CD14-positive monocyte (primary cell): Measurements from ENCODE around the gene TOR1B. TPM values are rescaled to one million over a fixed set of nuclear protein-coding genes. Genes with fewer than 3 reads are reported as not detected.

Experiments
- DNase-seq, 3 donors: peaks; one replicate each; pipeline ENCODE4 v3.0.0-alpha.2; 2011 to 2022
- H2AFZ ChIP-seq: 2 replicates; pipeline ENCODE4 v1.6.0; 2012; ENCODE audit warnings: mild to moderate bottlenecking, low read depth, low read length, inconsistent platforms; ENCODE audit not compliant: insufficient read depth, poor library complexity, severe bottlenecking
- H3K27ac ChIP-seq, 2 donors: 1 replicate in 1 of 2; 2 replicates in 1 of 2; pipeline ENCODE4 v1.5.1; 2012 to 2013; ENCODE audit warnings: low read length in 2 of 2, control low read depth in 1 of 2, inconsistent platforms in 1 of 2, low read depth in 1 of 2, mild to moderate bottlenecking in 1 of 2
- H3K27me3 ChIP-seq, 2 donors: one replicate each; pipeline versions ENCODE4 v1.6.0 to v1.6.1; 2011 to 2013; ENCODE audit warnings: low read length in 2 of 2; ENCODE audit not compliant: control insufficient read depth in 2 of 2, insufficient read depth in 2 of 2
- H3K36me3 ChIP-seq, 2 donors: replicated peaks in 1 of 2; 1 replicate in 1 of 2; 2 replicates in 1 of 2; pipeline versions ENCODE4 v1.5.1 to v1.6.1; 2012 to 2013; ENCODE audit warnings: low read length in 2 of 2, control low read depth in 1 of 2, inconsistent platforms in 1 of 2, mild to moderate bottlenecking in 1 of 2; ENCODE audit not compliant: insufficient read depth in 2 of 2, control insufficient read depth in 1 of 2
- H3K4me1 ChIP-seq, 2 donors: 1 replicate in 1 of 2; 2 replicates in 1 of 2; pipeline versions ENCODE4 v1.5.1 to v1.6.1; 2012 to 2013; ENCODE audit warnings: low read length in 2 of 2, control low read depth in 1 of 2, inconsistent platforms in 1 of 2, mild to moderate bottlenecking in 1 of 2, moderate library complexity in 1 of 2; ENCODE audit not compliant: insufficient read depth in 2 of 2, control insufficient read depth in 1 of 2
- H3K4me2 ChIP-seq: replicated peaks from 2 replicates; pipeline ENCODE3; 2012; ENCODE audit warnings: low read length, moderate library complexity, mild to moderate bottlenecking; ENCODE audit not compliant: poor library complexity, severe bottlenecking; ENCODE audit errors: extremely low read depth
- H3K4me3 ChIP-seq, 3 experiments: fragments of 200-600 bp in 1 of 3; sonication (generic) in 1 of 3; replicated peaks in 1 of 3; 1 replicate in 2 of 3; 2 replicates in 1 of 3; pipeline ENCODE4 v1.5.1; 2011 to 2013; ENCODE audit warnings: low read length in 3 of 3, mild to moderate bottlenecking in 3 of 3, control low read depth in 2 of 3, low read depth in 2 of 3, inconsistent platforms in 1 of 3, moderate library complexity in 1 of 3
- H3K79me2 ChIP-seq: 2 replicates; pipeline ENCODE4 v1.6.0; 2012; ENCODE audit warnings: mild to moderate bottlenecking, control low read depth, inconsistent platforms, low read length, moderate library complexity; ENCODE audit not compliant: insufficient read depth
- H3K9ac ChIP-seq: 2 replicates; pipeline ENCODE4 v1.6.0; 2017; ENCODE audit warnings: low read length, mild to moderate bottlenecking; ENCODE audit not compliant: insufficient read depth, poor library complexity, severe bottlenecking
- H3K9me3 ChIP-seq, 2 donors: replicated peaks in 1 of 2; 1 replicate in 1 of 2; 2 replicates in 1 of 2; pipeline versions ENCODE4 v1.5.1 to v1.6.1; 2012 to 2013; ENCODE audit warnings: low read length in 2 of 2, control low read depth in 1 of 2; ENCODE audit not compliant: control insufficient read depth in 1 of 2, insufficient read depth in 1 of 2
- H4K20me1 ChIP-seq: 2 replicates; pipeline ENCODE4 v1.6.0; 2012; ENCODE audit warnings: mild to moderate bottlenecking, low read length, control low read depth, moderate library complexity; ENCODE audit not compliant: insufficient read depth
- H3K27ac Mint-ChIP-seq, 7 donors: one replicate each; pipeline ENCODE4 v1.8.0; 2020; ENCODE audit warnings: mild to moderate bottlenecking in 7 of 7, mixed read lengths in 7 of 7, moderate library complexity in 6 of 7, inconsistent platforms in 2 of 7
- H3K27me3 Mint-ChIP-seq, 3 donors: one replicate each; pipeline ENCODE4 v1.8.0; 2021 to 2022; ENCODE audit warnings: low read depth in 3 of 3, mild to moderate bottlenecking in 3 of 3, mixed read lengths in 3 of 3, moderate library complexity in 3 of 3, inconsistent platforms in 1 of 3
- H3K36me3 Mint-ChIP-seq, 2 donors: one replicate each; pipeline ENCODE4 v1.8.0; 2020; ENCODE audit warnings: mixed read lengths in 2 of 2, inconsistent platforms in 1 of 2, mild to moderate bottlenecking in 1 of 2
- H3K4me1 Mint-ChIP-seq: one replicate; pipeline ENCODE4 v1.8.0; 2020; ENCODE audit warnings: mild to moderate bottlenecking, mixed read lengths
- H3K4me3 Mint-ChIP-seq, 2 donors: one replicate each; pipeline ENCODE4 v1.8.0; 2020; ENCODE audit warnings: mild to moderate bottlenecking in 2 of 2, mixed read lengths in 2 of 2, moderate library complexity in 1 of 2
- H3K9me3 Mint-ChIP-seq, 7 donors: one replicate each; pipeline ENCODE4 v1.8.0; 2020 to 2022; ENCODE audit warnings: mixed read lengths in 7 of 7, mild to moderate bottlenecking in 6 of 7, moderate library complexity in 6 of 7, inconsistent platforms in 2 of 7
- WGBS: methylation state at CpG from one replicate; pipeline ENCODE4 v1.1.5; 2013; ENCODE audit warnings: missing lambda C conversion rate; ENCODE audit not compliant: insufficient coverage; 5-methylcytosine and 5-hydroxymethylcytosine counted together
- intact Hi-C, 2 donors: fragments of 100-400 bp; cut with micrococcal nuclease; formaldehyde crosslinking; loops; one replicate each; pipeline versions ENCODE4 v1.15.0 to v1.15.1; 2023
- polyA plus RNA-seq, 3 donors: library from polyadenylated mRNA; depleted of rRNA in 1 of 3; unstranded in 2 of 3; stranded (reverse) in 1 of 3; fragments of 300-500 nt in 2 of 3; fragments of >200 nt in 1 of 3; fragmentation: Illumina TruSeq in 2 of 3; gene quantifications; 1 replicate in 2 of 3; 2 replicates in 1 of 3; pipeline ENCODE4 v1.2.3, GENCODE V29; 2012 to 2021
- TF ChIP-seq, protein P1 (sequence below): fragments of 200-600 bp; IDR thresholded peaks from one replicate; pipeline ENCODE4 v1.8.0; 2022; ENCODE audit warnings: antibody characterized with exemption, mild to moderate bottlenecking

Gene TOR1B
- polyA plus RNA-seq, 3 donors: 15.8 to 22.5 (median 18.0) TPM

DNA sequence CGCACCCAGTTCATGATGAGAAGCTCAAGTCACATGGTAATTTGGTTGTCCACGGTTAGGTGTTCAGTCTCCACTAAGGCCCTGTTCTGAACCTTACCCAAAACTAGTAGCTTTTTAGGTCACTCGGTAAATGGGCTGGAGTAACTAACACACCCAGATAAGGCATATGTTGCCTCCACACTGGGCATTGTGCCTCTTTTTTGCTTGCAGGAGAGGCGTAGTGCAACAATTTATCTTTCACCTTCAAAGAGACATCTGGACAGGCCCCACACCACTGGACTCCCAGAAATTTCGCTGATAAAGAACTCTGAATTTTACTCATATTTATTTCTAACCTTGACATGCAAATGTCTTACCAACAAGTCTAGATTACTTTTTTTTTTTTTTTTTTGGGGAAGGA lies 33.3 kb upstream of the TOR1B start:
- Histone ChIP-seq H2AFZ (no peak overlapping the region), H3K27ac (no peak overlapping the region), H4K20me1 (no peaks in the 10 kb centered on the region), H3K9me3 (no peaks in the 10 kb centered on the region), H3K9ac (no peak overlapping the region), H3K27me3 (no peaks in the 10 kb centered on the region), H3K4me1 (peaks cover 18 to 22% of the 10 kb centered on the region in 2 donors), H3K36me3 (no peaks in the 10 kb centered on the region), H3K4me2 (no peak overlapping the region), H3K4me3 (no peak overlapping the region), H3K79me2 (no peaks in the 10 kb centered on the region)
- TF ChIP-seq, protein P1, sequence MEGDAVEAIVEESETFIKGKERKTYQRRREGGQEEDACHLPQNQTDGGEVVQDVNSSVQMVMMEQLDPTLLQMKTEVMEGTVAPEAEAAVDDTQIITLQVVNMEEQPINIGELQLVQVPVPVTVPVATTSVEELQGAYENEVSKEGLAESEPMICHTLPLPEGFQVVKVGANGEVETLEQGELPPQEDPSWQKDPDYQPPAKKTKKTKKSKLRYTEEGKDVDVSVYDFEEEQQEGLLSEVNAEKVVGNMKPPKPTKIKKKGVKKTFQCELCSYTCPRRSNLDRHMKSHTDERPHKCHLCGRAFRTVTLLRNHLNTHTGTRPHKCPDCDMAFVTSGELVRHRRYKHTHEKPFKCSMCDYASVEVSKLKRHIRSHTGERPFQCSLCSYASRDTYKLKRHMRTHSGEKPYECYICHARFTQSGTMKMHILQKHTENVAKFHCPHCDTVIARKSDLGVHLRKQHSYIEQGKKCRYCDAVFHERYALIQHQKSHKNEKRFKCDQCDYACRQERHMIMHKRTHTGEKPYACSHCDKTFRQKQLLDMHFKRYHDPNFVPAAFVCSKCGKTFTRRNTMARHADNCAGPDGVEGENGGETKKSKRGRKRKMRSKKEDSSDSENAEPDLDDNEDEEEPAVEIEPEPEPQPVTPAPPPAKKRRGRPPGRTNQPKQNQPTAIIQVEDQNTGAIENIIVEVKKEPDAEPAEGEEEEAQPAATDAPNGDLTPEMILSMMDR: no peak
- peaks cover 2 to 5% of the 10 kb centered on the region in 2 donors for H3K36me3 Mint-ChIP-seq
- H3K4me1 Mint-ChIP-seq: peaks cover 28% of the 10 kb centered on the region
- H3K4me3 Mint-ChIP-seq: no peak overlapping the region
- H3K27me3 Mint-ChIP-seq: peaks cover 0 to 4% (median 4%) of the 10 kb centered on the region in 3 donors
- intact Hi-C loops: loop anchor here in 1 of 2 donors (10.0 kb wide), 1 partner anchor 425 kb away; no protein-coding TSS in a partner anchor
- DNase-seq: no peak
- H3K27ac Mint-ChIP-seq: no peak overlapping the region
- 85% methylated on average over 4 of the region's 5 CpGs for WGBS
- no peaks in the 10 kb centered on the region for H3K9me3 Mint-ChIP-seq

DNA sequence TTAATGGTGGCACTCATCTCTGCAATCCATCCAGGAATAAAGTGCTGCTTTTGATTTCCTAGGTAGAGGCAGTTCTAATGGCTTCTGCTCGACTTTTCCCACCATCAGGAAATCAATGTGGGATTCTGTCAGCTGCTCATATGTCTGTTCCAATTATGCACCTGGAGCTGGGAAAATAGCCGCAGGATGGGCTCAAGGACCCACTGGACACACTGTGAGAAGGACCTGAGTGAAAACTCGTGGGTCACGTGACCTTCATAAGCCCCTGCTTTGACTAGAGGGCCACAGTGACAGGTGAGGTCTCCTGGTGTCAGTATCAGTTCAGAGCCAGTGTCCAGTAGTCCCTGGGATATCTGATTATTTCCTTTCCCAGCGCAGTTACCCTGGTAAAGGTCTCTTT lies 32.2 kb upstream of the TOR1B start:
- H3K27ac ChIP-seq: no peak overlapping the region
- Mint-ChIP-seq H3K36me3 (peaks cover 5 to 8% of the 10 kb centered on the region in 2 donors), H3K9me3 (no peaks in the 10 kb centered on the region), H3K27me3 (peaks cover 0 to 9% (median 4%) of the 10 kb centered on the region in 3 donors), H3K4me1 (peaks cover 37% of the 10 kb centered on the region), H3K4me3 (no peak overlapping the region), H3K27ac (peak overlapping the region in 1 of 7 donors; percentile 28)
- TF ChIP-seq, protein P1: no peak
- H2AFZ ChIP-seq: no peak overlapping the region
- intact Hi-C loops: loop anchor here in 1 of 2 donors (10.0 kb wide), 1 partner anchor 426 kb away; no protein-coding TSS in a partner anchor
- no peak for DNase-seq
- peaks cover 29 to 32% of the 10 kb centered on the region in 2 donors for H3K4me1 ChIP-seq
- no peaks in the 10 kb centered on the region for H3K36me3 ChIP-seq
- 91% methylated on average over 5 of the region's 5 CpGs for WGBS
- H3K9me3 ChIP-seq: no peaks in the 10 kb centered on the region
- H3K9ac ChIP-seq: no peak overlapping the region
- no peaks in the 10 kb centered on the region for H3K27me3 ChIP-seq
- H3K4me2 ChIP-seq: no peak overlapping the region
- no peaks in the 10 kb centered on the region for H3K79me2 ChIP-seq
- no peak overlapping the region for H3K4me3 ChIP-seq
- H4K20me1 ChIP-seq: no peaks in the 10 kb centered on the region
